ENCODE results near the gene CDH24. TPM values are rescaled to one million over a fixed set of nuclear protein-coding genes. Genes with fewer than 3 reads are reported as not detected.
A peak's percentile ranks its signal among the peaks of the same experiment; 100 is the strongest.

CDH24 gene
- polyA plus RNA-seq, 2 of the 4 experiments (the other 2 are of a cell fraction): 4.8 to 5.1 TPM

- Histone ChIP-seq H3K4me3 (0 out of 3 replicates have a peak overlapping the region, but pooled peaks have one; percentile 14), H3K4me1 (peaks cover 44% of the 10 kb centered on the region), H3K27ac (peak overlapping the region; percentile 71 to 86), H3K4me2 (peak overlapping the region; percentile 75), H3K9me3 (no peaks in the 10 kb centered on the region)
- peak; percentile 45 to 83 for DNase-seq (ENCODE audit: low read depth in 1 of 2, low spot score in 1 of 2)
- peak; percentile 95 to 96 for ATAC-seq
- FAIRE-seq: no peak
- ChIA-PET POLR2A (interaction anchor here (3.5 kb wide), 1 partner anchor 16 kb away, joined by 29 read pairs; the partner anchor contains the start of genes ACIN1 and C14orf119), CTCF (interaction anchor here (2.2 to 9.2 kb wide), 11 partner anchors 12 to 108 kb away, joined by 7 to 141 read pairs (median 25); partner anchors contain the start of genes ACIN1, C14orf119, CDH24 and CEBPE)
- WGBS (ENCODE audit: missing lambda C conversion rate): 4% methylated on average over 2 of the region's 2 CpGs
- no peak for TF ChIP-seq HMGXB4 (CRISPR knock-in tag; IDR thresholded peaks at IDR 0.05; ENCODE audit: borderline replicate concordance)
- TF ChIP-seq FOSB (CRISPR knock-in tag; IDR thresholded peaks at IDR 0.05): no peak
- TF ChIP-seq POLR2AphosphoS2 (conservative IDR thresholded peaks at IDR 0.05; ENCODE audit: low read length): no peak
- TF ChIP-seq RARB (CRISPR knock-in tag; IDR thresholded peaks at IDR 0.05): no peak
- TF ChIP-seq ESRRA (IDR thresholded peaks at IDR 0.05; ENCODE audit: borderline replicate concordance, low read length): no peak
- peak; percentile 70 for TF ChIP-seq MAFK (IDR thresholded peaks at IDR 0.05; ENCODE audit: partially characterized antibody)
- TF ChIP-seq MAX (IDR thresholded peaks at IDR 0.05): peak; percentile 42; the same call in 1 of the 2 replicates
- TF ChIP-seq HDAC2 (IDR thresholded peaks at IDR 0.05): no peak
- TF ChIP-seq GATA3 (IDR thresholded peaks at IDR 0.05; ENCODE audit: borderline replicate concordance): peak; percentile 16; the same call in 1 of the 2 replicates
- peak; percentile 56; the same call in 1 of the 2 replicates for TF ChIP-seq JUNB (IDR thresholded peaks at IDR 0.05)
- no peak for TF ChIP-seq KDM5A (IDR thresholded peaks at IDR 0.05)
- TF ChIP-seq KDM1A (IDR thresholded peaks at IDR 0.05; ENCODE audit: low read depth): no peak
- no peak for TF ChIP-seq SMC3 (IDR thresholded peaks at IDR 0.05)
- TF ChIP-seq BHLHE40 (IDR thresholded peaks at IDR 0.05; ENCODE audit: low read depth, low read length): no peak
- TF ChIP-seq EHF (CRISPR knock-in tag; IDR thresholded peaks at IDR 0.05): no peak
- no peak for TF ChIP-seq RAD21 (conservative IDR thresholded peaks at IDR 0.05 in 1 of 2, IDR thresholded peaks at IDR 0.05 in 1 of 2)
- TF ChIP-seq POLR2A (IDR thresholded peaks at IDR 0.05; ENCODE audit: low read length): no peak
- TF ChIP-seq CEBPB (IDR thresholded peaks at IDR 0.05): peak; percentile 46 to 82; a peak in 3 of 4 replicates
- TF ChIP-seq FOSL2 (IDR thresholded peaks at IDR 0.05): peak; percentile 63; the same call in 1 of the 2 replicates
- peak; percentile 78 for TF ChIP-seq FOSL2 (CRISPR knock-in tag; IDR thresholded peaks at IDR 0.05)
- TF ChIP-seq TFCP2L1 (CRISPR knock-in tag; IDR thresholded peaks at IDR 0.05): no peak
- TF ChIP-seq NFE2L2 (conservative IDR thresholded peaks at IDR 0.05; ENCODE audit: low read length): no peak
- TF ChIP-seq REST (IDR thresholded peaks at IDR 0.05): no peak
- no peak for TF ChIP-seq BCL3 (IDR thresholded peaks at IDR 0.05)
- TF ChIP-seq USF2 (IDR thresholded peaks at IDR 0.05): peak; percentile 73
- peak in 1 of 2 experiments; percentile 53; a peak in 2 of 5 replicates for TF ChIP-seq JUN (IDR thresholded peaks at IDR 0.05)
- no peak for TF ChIP-seq CHD2 (IDR thresholded peaks at IDR 0.05; ENCODE audit: low read length, partially characterized antibody)
- no peak for TF ChIP-seq HOXB13 (CRISPR knock-in tag; IDR thresholded peaks at IDR 0.05; ENCODE audit: low read depth)
- no peak for TF ChIP-seq ZFP36 (IDR thresholded peaks at IDR 0.05; ENCODE audit: borderline replicate concordance, partially characterized antibody)
- TF ChIP-seq PHF8 (IDR thresholded peaks at IDR 0.05; ENCODE audit: borderline replicate concordance, low read depth): no peak
- TF ChIP-seq CBX2 (IDR thresholded peaks at IDR 0.05; ENCODE audit: borderline replicate concordance, low read depth): no peak
- no peak for TF ChIP-seq MAZ (IDR thresholded peaks at IDR 0.05; ENCODE audit: borderline replicate concordance, low read depth, low read length)
- no peak for TF ChIP-seq NPAS2 (CRISPR knock-in tag; IDR thresholded peaks at IDR 0.05; ENCODE audit: borderline replicate concordance)
- TF ChIP-seq CBX8 (IDR thresholded peaks at IDR 0.05): no peak
- no peak for TF ChIP-seq ZNF302 (CRISPR knock-in tag; IDR thresholded peaks at IDR 0.05)
Observed at GRCh38 chr14:23078692-23079116, 21.4 kb upstream of the CDH24 start.

Measured in A549 (cell line).